ENCODE data around the gene FDX2. TPM values are rescaled to one million over a fixed set of nuclear protein-coding genes. Genes with fewer than 3 reads are reported as not detected.

The FDX2 gene
- total and polyA plus RNA-seq, 2 of the 13 experiments (the other 11 are each of a cell fraction or from before 2014, with no cell fraction given), result 21.0 to 24.7 TPM

DNA sequence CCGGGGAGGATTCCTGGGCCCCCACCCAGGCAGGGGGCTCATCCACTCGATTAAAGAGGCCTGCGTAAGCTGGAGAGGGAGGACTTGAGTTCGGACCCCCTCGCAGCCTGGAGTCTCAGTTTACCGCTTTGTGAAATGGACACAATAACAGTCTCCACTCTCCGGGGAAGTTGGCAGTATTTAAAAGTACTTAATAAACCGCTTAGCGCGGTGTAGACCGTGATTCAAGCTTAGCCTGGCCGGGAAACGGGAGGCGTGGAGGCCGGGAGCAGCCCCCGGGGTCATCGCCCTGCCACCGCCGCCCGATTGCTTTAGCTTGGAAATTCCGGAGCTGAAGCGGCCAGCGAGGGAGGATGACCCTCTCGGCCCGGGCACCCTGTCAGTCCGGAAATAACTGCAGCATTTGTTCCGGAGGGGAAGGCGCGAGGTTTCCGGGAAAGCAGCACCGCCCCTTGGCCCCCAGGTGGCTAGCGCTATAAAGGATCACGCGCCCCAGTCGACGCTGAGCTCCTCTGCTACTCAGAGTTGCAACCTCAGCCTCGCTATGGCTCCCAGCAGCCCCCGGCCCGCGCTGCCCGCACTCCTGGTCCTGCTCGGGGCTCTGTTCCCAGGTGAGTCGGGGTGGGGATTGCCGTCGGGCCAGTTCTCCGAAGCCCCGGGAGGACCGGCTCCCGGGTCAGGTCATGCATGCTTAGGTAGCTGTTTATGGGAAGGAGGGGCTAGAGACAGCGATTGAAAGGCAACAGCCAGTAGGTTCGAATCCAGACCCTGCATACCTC is 45.0 kb downstream of the FDX2 start, which contains the start of gene ICAM1 (continued):
- no peak for TF ChIP-seq JUN (CRISPR knock-in tag; IDR thresholded peaks at IDR 0.05)
- TF ChIP-seq, protein P1, sequence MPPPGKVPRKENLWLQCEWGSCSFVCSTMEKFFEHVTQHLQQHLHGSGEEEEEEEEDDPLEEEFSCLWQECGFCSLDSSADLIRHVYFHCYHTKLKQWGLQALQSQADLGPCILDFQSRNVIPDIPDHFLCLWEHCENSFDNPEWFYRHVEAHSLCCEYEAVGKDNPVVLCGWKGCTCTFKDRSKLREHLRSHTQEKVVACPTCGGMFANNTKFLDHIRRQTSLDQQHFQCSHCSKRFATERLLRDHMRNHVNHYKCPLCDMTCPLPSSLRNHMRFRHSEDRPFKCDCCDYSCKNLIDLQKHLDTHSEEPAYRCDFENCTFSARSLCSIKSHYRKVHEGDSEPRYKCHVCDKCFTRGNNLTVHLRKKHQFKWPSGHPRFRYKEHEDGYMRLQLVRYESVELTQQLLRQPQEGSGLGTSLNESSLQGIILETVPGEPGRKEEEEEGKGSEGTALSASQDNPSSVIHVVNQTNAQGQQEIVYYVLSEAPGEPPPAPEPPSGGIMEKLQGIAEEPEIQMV (CRISPR knock-in tag; IDR thresholded peaks at IDR 0.05; ENCODE audit: low read depth), result no peak
- TF ChIP-seq, protein P2, sequence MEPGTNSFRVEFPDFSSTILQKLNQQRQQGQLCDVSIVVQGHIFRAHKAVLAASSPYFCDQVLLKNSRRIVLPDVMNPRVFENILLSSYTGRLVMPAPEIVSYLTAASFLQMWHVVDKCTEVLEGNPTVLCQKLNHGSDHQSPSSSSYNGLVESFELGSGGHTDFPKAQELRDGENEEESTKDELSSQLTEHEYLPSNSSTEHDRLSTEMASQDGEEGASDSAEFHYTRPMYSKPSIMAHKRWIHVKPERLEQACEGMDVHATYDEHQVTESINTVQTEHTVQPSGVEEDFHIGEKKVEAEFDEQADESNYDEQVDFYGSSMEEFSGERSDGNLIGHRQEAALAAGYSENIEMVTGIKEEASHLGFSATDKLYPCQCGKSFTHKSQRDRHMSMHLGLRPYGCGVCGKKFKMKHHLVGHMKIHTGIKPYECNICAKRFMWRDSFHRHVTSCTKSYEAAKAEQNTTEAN (CRISPR knock-in tag; conservative IDR thresholded peaks at IDR 0.05), result peak; percentile 82
- TF ChIP-seq POLR2G (IDR thresholded peaks at IDR 0.05; ENCODE audit: low read depth, low read length), result peak; percentile 98
- peak; percentile 35 for TF ChIP-seq ESRRA (CRISPR knock-in tag; IDR thresholded peaks at IDR 0.05; ENCODE audit: low read depth)
- no peak for TF ChIP-seq ZNF326 (CRISPR knock-in tag; IDR thresholded peaks at IDR 0.05; ENCODE audit: borderline replicate concordance)
- TF ChIP-seq SRY (CRISPR knock-in tag; IDR thresholded peaks at IDR 0.05), result 0 out of 2 replicates have a peak, but pooled peaks have one; percentile 68
- TF ChIP-seq CREM (IDR thresholded peaks at IDR 0.05), result peak; percentile 60; the same call in 1 of the 2 replicates
- TF ChIP-seq CREM (CRISPR knock-in tag; IDR thresholded peaks at IDR 0.05), result no peak
- no peak; the same call in 1 of the 2 replicates for TF ChIP-seq HMGXB3 (CRISPR knock-in tag; IDR thresholded peaks at IDR 0.05; ENCODE audit: borderline replicate concordance)
- no peak; the same call in 1 of the 2 replicates for TF ChIP-seq FOSL1 (CRISPR knock-in tag; IDR thresholded peaks at IDR 0.05; ENCODE audit: borderline replicate concordance)
- peak; percentile 99 for TF ChIP-seq ETV5 (CRISPR knock-in tag; IDR thresholded peaks at IDR 0.05; ENCODE audit: borderline replicate concordance)
- peak; percentile 70; the same call in 1 of the 2 replicates for TF ChIP-seq SKIL (CRISPR knock-in tag; IDR thresholded peaks at IDR 0.05; ENCODE audit: borderline replicate concordance)
- TF ChIP-seq RARA (CRISPR knock-in tag; IDR thresholded peaks at IDR 0.05), result peak; percentile 87
- TF ChIP-seq DNMT1 (CRISPR knock-in tag; IDR thresholded peaks at IDR 0.05), result no peak
- no peak for TF ChIP-seq RBM39 (IDR thresholded peaks at IDR 0.05; ENCODE audit: low read depth, low read length, poor library complexity, severe bottlenecking)
- TF ChIP-seq KAT2B (IDR thresholded peaks at IDR 0.05; ENCODE audit: borderline replicate concordance, low read depth, low read length), result no peak
- TF ChIP-seq ARHGAP35 (CRISPR knock-in tag; IDR thresholded peaks at IDR 0.05; ENCODE audit: borderline replicate concordance), result peak; percentile 83; the same call in 1 of the 2 replicates
- TF ChIP-seq ZNF382 (CRISPR knock-in tag; IDR thresholded peaks at IDR 0.05; ENCODE audit: borderline replicate concordance), result no peak
